ENCODE data around the gene CTSG. TPM values are rescaled to one million over a fixed set of nuclear protein-coding genes. Genes with fewer than 3 reads are reported as not detected.

The CTSG gene
- total and polyA plus RNA-seq, 4 donors, result 0.55 to 9.6 (median 3.5) TPM

DNA sequence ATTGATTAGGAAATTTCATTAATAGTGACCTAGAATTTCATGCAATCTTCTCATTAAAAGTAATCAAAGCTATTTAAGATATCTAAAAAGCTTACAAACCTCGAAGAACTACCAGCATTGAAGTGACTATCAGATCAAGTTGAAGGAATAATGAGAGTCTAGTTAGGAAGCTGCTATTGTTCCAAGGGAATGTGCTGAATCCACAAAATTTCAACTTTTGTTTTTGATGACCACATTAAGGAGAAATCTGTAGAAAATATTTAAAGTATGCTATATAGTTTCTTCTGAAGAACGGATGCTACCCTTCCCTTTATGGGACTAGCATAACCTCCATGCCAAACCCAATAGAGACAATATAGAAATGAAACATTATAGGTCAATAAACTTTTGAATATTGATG is 2.5 kb upstream of the CTSG start:
- TF ChIP-seq CTCF (IDR thresholded peaks at IDR 0.05; ENCODE audit: control extremely low read depth, extremely low read depth), result no peak

DNA sequence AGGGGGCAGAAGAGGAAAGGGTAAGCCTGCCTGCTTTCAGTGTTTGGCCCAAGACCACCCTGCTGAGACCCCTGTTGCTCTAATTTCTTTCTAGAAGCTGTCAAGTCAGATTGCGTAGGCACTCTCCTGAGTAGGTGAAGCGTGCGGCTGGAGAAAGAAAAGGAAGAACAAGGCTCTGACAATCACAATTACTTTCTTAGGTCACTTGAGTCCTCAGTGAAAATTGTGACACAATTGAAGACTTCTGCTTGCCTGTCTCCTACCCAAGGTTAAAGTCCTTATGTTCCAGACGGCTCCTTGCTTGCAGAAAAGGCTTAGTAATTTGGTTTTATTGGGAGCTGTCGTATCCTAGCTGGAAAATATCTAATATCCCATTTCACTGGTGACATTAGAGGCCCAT is 721 bp upstream of the CTSG start:
- ATAC-seq (ENCODE audit: insufficient read depth, low FRiP score) (no peak), DNase-seq (no peak)
- no peaks in the 10 kb centered on the region for H3K4me1 ChIP-seq (ENCODE audit: control insufficient read depth in 5 of 5, insufficient read depth in 5 of 5, low read length in 5 of 5)
- H3K27ac ChIP-seq (ENCODE audit: low read depth in 1 of 2, low read length in 1 of 2), result no peak overlapping the region
- no peaks in the 10 kb centered on the region for H3K9me3 ChIP-seq (ENCODE audit: control insufficient read depth in 4 of 4, insufficient read depth in 3 of 4, low read length in 3 of 4)
- H3K9ac ChIP-seq (ENCODE audit: insufficient read depth in 1 of 2, low read length in 2 of 2), result no peak overlapping the region
- H3K36me3 ChIP-seq (ENCODE audit: control insufficient read depth in 4 of 4, insufficient read depth in 4 of 4, low read length in 4 of 4), result no peaks in the 10 kb centered on the region
- WGBS, 2 donors, result 48 to 65% methylated on average over 5 of the region's 5 CpGs
- H3K27me3 ChIP-seq (ENCODE audit: control insufficient read depth in 3 of 3, insufficient read depth in 3 of 3, low read length in 2 of 3), result no peaks in the 10 kb centered on the region
- no peak for TF ChIP-seq CTCF (IDR thresholded peaks at IDR 0.05; ENCODE audit: control extremely low read depth, extremely low read depth)
- no peak overlapping the region for H3K4me3 ChIP-seq

More for the DNA sequence above, 2.5 kb upstream of the CTSG start:
- no peaks in the 10 kb centered on the region for H3K36me3 ChIP-seq (ENCODE audit: control insufficient read depth in 4 of 4, insufficient read depth in 4 of 4, low read length in 4 of 4)
- no peak for DNase-seq
- H3K9ac ChIP-seq (ENCODE audit: insufficient read depth in 1 of 2, low read length in 2 of 2), result no peak overlapping the region
- no peak overlapping the region for H3K27ac ChIP-seq (ENCODE audit: low read depth in 1 of 2, low read length in 1 of 2)
- no peaks in the 10 kb centered on the region for H3K4me1 ChIP-seq (ENCODE audit: control insufficient read depth in 5 of 5, insufficient read depth in 5 of 5, low read length in 5 of 5)
- no peaks in the 10 kb centered on the region for H3K27me3 ChIP-seq (ENCODE audit: control insufficient read depth in 3 of 3, insufficient read depth in 3 of 3, low read length in 2 of 3)
- ATAC-seq (ENCODE audit: insufficient read depth, low FRiP score), result no peak
- H3K9me3 ChIP-seq (ENCODE audit: control insufficient read depth in 4 of 4, insufficient read depth in 3 of 4, low read length in 3 of 4), result no peaks in the 10 kb centered on the region
- no peak overlapping the region for H3K4me3 ChIP-seq
- 72 to 86% methylated on average over 2 of the region's 2 CpGs for WGBS, 2 donors

DNA sequence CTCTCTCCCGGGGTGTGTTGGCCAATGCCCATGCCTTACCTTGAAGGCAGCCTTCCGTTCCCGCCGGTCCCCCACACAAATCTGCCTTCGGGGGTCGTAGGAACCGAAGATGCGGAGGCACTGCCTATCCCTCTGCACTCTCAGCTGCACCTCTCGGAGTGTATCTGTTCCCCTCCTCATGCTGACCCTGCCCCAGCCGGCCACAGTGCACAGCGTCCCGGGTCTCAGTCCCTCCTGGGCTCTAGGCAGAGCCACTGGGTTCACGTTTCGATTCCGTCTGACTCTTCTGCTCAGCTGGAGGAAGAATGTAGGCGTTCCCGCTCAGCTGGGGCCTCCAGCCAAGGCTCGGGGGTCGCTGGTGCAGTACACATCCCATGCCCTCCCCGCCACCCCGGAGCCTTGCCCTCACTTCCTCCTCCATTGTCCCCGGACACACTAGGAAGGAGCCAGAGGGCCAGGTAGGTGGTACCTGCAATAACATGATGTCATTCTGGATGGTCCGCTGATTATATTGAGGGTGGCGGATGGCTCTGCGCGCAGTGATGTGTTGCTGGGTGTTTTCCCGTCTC is 1.8 kb downstream of the CTSG start:
- Histone ChIP-seq H3K4me3 (no peak overlapping the region), H3K4me1 (ENCODE audit: control insufficient read depth in 5 of 5, insufficient read depth in 5 of 5, low read length in 5 of 5) (no peaks in the 10 kb centered on the region), H3K9me3 (ENCODE audit: control insufficient read depth in 4 of 4, insufficient read depth in 3 of 4, low read length in 3 of 4) (no peaks in the 10 kb centered on the region), H3K9ac (ENCODE audit: insufficient read depth in 1 of 2, low read length in 2 of 2) (no peak overlapping the region), H3K27ac (ENCODE audit: low read depth in 1 of 2, low read length in 1 of 2) (no peak overlapping the region), H3K27me3 (ENCODE audit: control insufficient read depth in 3 of 3, insufficient read depth in 3 of 3, low read length in 2 of 3) (no peaks in the 10 kb centered on the region), H3K36me3 (ENCODE audit: control insufficient read depth in 4 of 4, insufficient read depth in 4 of 4, low read length in 4 of 4) (no peaks in the 10 kb centered on the region)
- no peak for TF ChIP-seq CTCF (IDR thresholded peaks at IDR 0.05; ENCODE audit: control extremely low read depth, extremely low read depth)
- no peak for ATAC-seq (ENCODE audit: insufficient read depth, low FRiP score)
- no peak for DNase-seq
- WGBS, 2 donors, result 64 to 77% methylated on average over 27 of the region's 27 CpGs

- H3K27ac ChIP-seq (ENCODE audit: low read depth in 1 of 2, low read length in 1 of 2), result no peak overlapping the region
- no peak overlapping the region for H3K4me3 ChIP-seq
- no peak for TF ChIP-seq CTCF (IDR thresholded peaks at IDR 0.05; ENCODE audit: control extremely low read depth, extremely low read depth)
- no peak for DNase-seq
- H3K4me1 ChIP-seq (ENCODE audit: control insufficient read depth in 5 of 5, insufficient read depth in 5 of 5, low read length in 5 of 5), result no peaks in the 10 kb centered on the region
- ATAC-seq (ENCODE audit: insufficient read depth, low FRiP score), result no peak
- WGBS, 2 donors, result 68 to 86% methylated on average over 2 of the region's 2 CpGs
- H3K36me3 ChIP-seq (ENCODE audit: control insufficient read depth in 4 of 4, insufficient read depth in 4 of 4, low read length in 4 of 4), result no peaks in the 10 kb centered on the region
- no peak overlapping the region for H3K9ac ChIP-seq (ENCODE audit: insufficient read depth in 1 of 2, low read length in 2 of 2)
- H3K9me3 ChIP-seq (ENCODE audit: control insufficient read depth in 4 of 4, insufficient read depth in 3 of 4, low read length in 3 of 4), result peaks cover 0 to 19% (median 7%) of the 10 kb centered on the region in 4 donors
- no peaks in the 10 kb centered on the region for H3K27me3 ChIP-seq (ENCODE audit: control insufficient read depth in 3 of 3, insufficient read depth in 3 of 3, low read length in 2 of 3)
These were observed 9.7 kb downstream of the CTSG start for GRCh38 chr14:24566318-24566717.

All from lung (tissue), 12 donors.